NCI-H2196 (cell line): ENCODE measurements around the gene NUP62.

Experiments
- DNase-seq: peaks from one replicate; lab custom pipeline; 2025; ENCODE audit not compliant: unreplicated experiment; lab: John Stamatoyannopoulos, UW

Gene NUP62

GRCh38 chr19:49882643-49883042 lies 46.7 kb downstream of the NUP62 start:
- no peak for DNase-seq

GRCh38 chr19:49881672-49882394 lies 47.5 kb downstream of the NUP62 start:
- DNase-seq = no peak

- no peak for DNase-seq
These were observed 48.1 kb downstream of the NUP62 start for GRCh38 chr19:49881186-49881585.

- DNase-seq = no peak
These were observed 49.0 kb downstream of the NUP62 start for GRCh38 chr19:49880162-49880869.

GRCh38 chr19:49879243-49879963 lies 49.9 kb downstream of the NUP62 start:
- DNase-seq = no peak

GRCh38 chr19:49878744-49879070 lies 50.6 kb downstream of the NUP62 start:
- DNase-seq = no peak

- DNase-seq = peak; percentile 98
These were observed 51.2 kb downstream of the NUP62 start for GRCh38 chr19:49877879-49878743.

- peak; percentile 100 for DNase-seq
These were observed 52.1 kb downstream of the NUP62 start, which contains the start of the genes AKT1S1 and TBC1D17 for GRCh38 chr19:49877020-49877878. Gene AKT1S1 (minus strand): TSS chr19:49877355. CDS start chr19:49873295, 4,060 bp downstream. Gene TBC1D17 (plus strand): TSS chr19:49877702. CDS start chr19:49877724, 22 bp downstream.

GRCh38 chr19:49876422-49877019 lies 52.8 kb downstream of the NUP62 start:
- DNase-seq = peak; percentile 98

- DNase-seq = peak; percentile 49
These were observed 53.4 kb downstream of the NUP62 start for GRCh38 chr19:49875857-49876421.

GRCh38 chr19:49875177-49875576 lies 54.1 kb downstream of the NUP62 start:
- DNase-seq = no peak

- no peak for DNase-seq
These were observed 54.7 kb downstream of the NUP62 start for GRCh38 chr19:49874503-49875157.

- DNase-seq = no peak
These were observed 55.5 kb downstream of the NUP62 start for GRCh38 chr19:49873834-49874233.

- no peak for DNase-seq
These were observed 56.2 kb downstream of the NUP62 start for GRCh38 chr19:49873129-49873521.

GRCh38 chr19:49872245-49873128 lies 56.8 kb downstream of the NUP62 start:
- no peak for DNase-seq

GRCh38 chr19:49871349-49871985 lies 57.8 kb downstream of the NUP62 start:
- no peak for DNase-seq

GRCh38 chr19:49870309-49870901 lies 58.9 kb downstream of the NUP62 start:
- DNase-seq = no peak
